ENCODE measurements around the gene NCKAP5L. TPM values are rescaled to one million over a fixed set of nuclear protein-coding genes. Genes with fewer than 3 reads are reported as not detected.

The NCKAP5L gene
- total RNA-seq, 1 donor from 2014 or later, result 44.4 TPM

GRCh38 chr12:49804821-49805220 lies 23.4 kb downstream of the NCKAP5L start:
- TF ChIP-seq, protein P1, sequence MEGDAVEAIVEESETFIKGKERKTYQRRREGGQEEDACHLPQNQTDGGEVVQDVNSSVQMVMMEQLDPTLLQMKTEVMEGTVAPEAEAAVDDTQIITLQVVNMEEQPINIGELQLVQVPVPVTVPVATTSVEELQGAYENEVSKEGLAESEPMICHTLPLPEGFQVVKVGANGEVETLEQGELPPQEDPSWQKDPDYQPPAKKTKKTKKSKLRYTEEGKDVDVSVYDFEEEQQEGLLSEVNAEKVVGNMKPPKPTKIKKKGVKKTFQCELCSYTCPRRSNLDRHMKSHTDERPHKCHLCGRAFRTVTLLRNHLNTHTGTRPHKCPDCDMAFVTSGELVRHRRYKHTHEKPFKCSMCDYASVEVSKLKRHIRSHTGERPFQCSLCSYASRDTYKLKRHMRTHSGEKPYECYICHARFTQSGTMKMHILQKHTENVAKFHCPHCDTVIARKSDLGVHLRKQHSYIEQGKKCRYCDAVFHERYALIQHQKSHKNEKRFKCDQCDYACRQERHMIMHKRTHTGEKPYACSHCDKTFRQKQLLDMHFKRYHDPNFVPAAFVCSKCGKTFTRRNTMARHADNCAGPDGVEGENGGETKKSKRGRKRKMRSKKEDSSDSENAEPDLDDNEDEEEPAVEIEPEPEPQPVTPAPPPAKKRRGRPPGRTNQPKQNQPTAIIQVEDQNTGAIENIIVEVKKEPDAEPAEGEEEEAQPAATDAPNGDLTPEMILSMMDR (IDR thresholded peaks at IDR 0.05; ENCODE audit: unreplicated experiment), result no peak
- Mint-ChIP-seq H3K9me3 (no peaks in the 10 kb centered on the region), H3K27ac (no peak overlapping the region), H3K4me1 (peaks cover 21% of the 10 kb centered on the region), H3K36me3 (peaks cover 21% of the 10 kb centered on the region), H3K27me3 (ENCODE audit: low read depth) (no peaks in the 10 kb centered on the region), H3K4me3 (no peak overlapping the region)
- DNase-seq (ENCODE audit: low spot score in 2 of 2, unreplicated experiment in 2 of 2), result no peak

GRCh38 chr12:49803693-49804450 lies 24.3 kb downstream of the NCKAP5L start:
- TF ChIP-seq, protein P1 (IDR thresholded peaks at IDR 0.05; ENCODE audit: unreplicated experiment), result no peak
- Mint-ChIP-seq H3K27ac (no peak overlapping the region), H3K4me1 (peaks cover 11% of the 10 kb centered on the region), H3K36me3 (peaks cover 24% of the 10 kb centered on the region), H3K27me3 (ENCODE audit: low read depth) (no peaks in the 10 kb centered on the region), H3K4me3 (no peak overlapping the region), H3K9me3 (no peaks in the 10 kb centered on the region)
- DNase-seq (ENCODE audit: low spot score in 2 of 2, unreplicated experiment in 2 of 2), result no peak

GRCh38 chr12:49801141-49802063 lies 26.8 kb downstream of the NCKAP5L start:
- peaks cover 24% of the 10 kb centered on the region for H3K36me3 Mint-ChIP-seq
- H3K27ac Mint-ChIP-seq, result no peak overlapping the region
- no peaks in the 10 kb centered on the region for H3K9me3 Mint-ChIP-seq
- no peak overlapping the region for H3K4me3 Mint-ChIP-seq
- TF ChIP-seq, protein P1 (IDR thresholded peaks at IDR 0.05; ENCODE audit: unreplicated experiment), result no peak
- no peak for DNase-seq (ENCODE audit: low spot score in 2 of 2, unreplicated experiment in 2 of 2)
- H3K4me1 Mint-ChIP-seq, result no peaks in the 10 kb centered on the region
- H3K27me3 Mint-ChIP-seq (ENCODE audit: low read depth), result no peaks in the 10 kb centered on the region

- no peak overlapping the region for H3K27ac Mint-ChIP-seq
- no peak overlapping the region for H3K4me3 Mint-ChIP-seq
- H3K27me3 Mint-ChIP-seq (ENCODE audit: low read depth), result no peaks in the 10 kb centered on the region
- TF ChIP-seq, protein P1 (IDR thresholded peaks at IDR 0.05; ENCODE audit: unreplicated experiment), result no peak
- no peaks in the 10 kb centered on the region for H3K4me1 Mint-ChIP-seq
- no peak for DNase-seq (ENCODE audit: low spot score in 2 of 2, unreplicated experiment in 2 of 2)
- H3K36me3 Mint-ChIP-seq, result peaks cover 20% of the 10 kb centered on the region
- H3K9me3 Mint-ChIP-seq, result no peaks in the 10 kb centered on the region
These were observed 27.6 kb downstream of the NCKAP5L start for GRCh38 chr12:49800421-49801140.

DNA sequence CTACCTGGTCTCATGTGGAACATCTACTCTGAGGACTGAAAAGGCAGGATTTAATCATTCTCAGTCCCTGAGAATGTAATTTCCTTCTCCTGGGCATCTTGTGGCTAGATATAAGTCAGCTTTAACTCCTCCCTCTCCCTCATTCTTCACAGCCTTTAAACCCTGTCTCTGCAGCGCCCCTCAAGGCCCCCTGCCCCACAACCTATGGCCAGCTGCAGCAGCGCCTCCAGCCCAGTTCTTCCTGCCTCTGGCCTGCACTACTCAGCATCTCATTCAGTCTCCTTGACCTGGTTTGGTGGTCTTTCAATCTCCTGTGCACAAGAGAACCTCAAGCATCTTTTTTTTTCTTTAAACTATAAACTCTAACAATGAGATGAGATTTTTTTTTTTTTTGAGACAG lies 29.3 kb downstream of the NCKAP5L start:
- Mint-ChIP-seq H3K27ac (no peak overlapping the region), H3K4me3 (no peak overlapping the region), H3K36me3 (peaks cover 14% of the 10 kb centered on the region), H3K4me1 (no peaks in the 10 kb centered on the region), H3K9me3 (no peaks in the 10 kb centered on the region), H3K27me3 (ENCODE audit: low read depth) (no peaks in the 10 kb centered on the region)
- TF ChIP-seq, protein P1 (IDR thresholded peaks at IDR 0.05; ENCODE audit: unreplicated experiment), result no peak
- DNase-seq (ENCODE audit: low spot score in 2 of 2, unreplicated experiment in 2 of 2), result no peak

Data from mesothelial cell of epicardium (in vitro differentiated cells).